K562 (cell line): Measurements from ENCODE around the gene RSRP1.
"Not testable (repeated sequence)": the region's sequence is repeated elsewhere in the genome, so short reads cannot be mapped to it uniquely, and the experiment has no call there.

Experiments used
- ATF3 ChIP-seq, 2 experiments: fragments of 450-650 bp in 1 of 2; sonication (generic) in 1 of 2; formaldehyde crosslinking in 1 of 2; IDR thresholded peaks in 1 of 2; conservative IDR thresholded peaks in 1 of 2; 2 replicates each; pipeline versions ENCODE4 v1.6.1 to v1.8.1; 2016 to 2023; ENCODE audit warnings: mild to moderate bottlenecking in 2 of 2, moderate library complexity in 2 of 2, inconsistent platforms in 1 of 2, missing genetic modification reagents in 1 of 2
- CTCF ChIP-seq, 3 experiments: IDR thresholded peaks in 2 of 3; conservative IDR thresholded peaks in 1 of 3; 2 replicates each; pipeline ENCODE4 v1.5.1; 2011 to 2012; ENCODE audit warnings: low read length in 3 of 3, mild to moderate bottlenecking in 3 of 3, control low read depth in 2 of 3, improper control_type of control experiment in 1 of 3, inconsistent platforms in 1 of 3, low read depth in 1 of 3, mixed read lengths in 1 of 3, moderate library complexity in 1 of 3; ENCODE audit not compliant: insufficient read depth in 2 of 3
- ELF2 ChIP-seq: fragments of 250-450 bp; sonication (Bioruptor Pico); IDR thresholded peaks from 2 replicates; pipeline ENCODE4 v1.5.0; 2021; ENCODE audit warnings: mild to moderate bottlenecking
- EP300 ChIP-seq: IDR thresholded peaks from 2 replicates; pipeline ENCODE4 v1.6.1; 2012; ENCODE audit warnings: low read length, improper control_type of control experiment
- EZH2 ChIP-seq: IDR thresholded peaks from 2 replicates; pipeline ENCODE4 v1.6.1; 2012; ENCODE audit warnings: low read depth, mild to moderate bottlenecking, inconsistent platforms, low read length, borderline replicate concordance
- NFYB ChIP-seq: IDR thresholded peaks from 2 replicates; pipeline ENCODE4 v1.6.1; 2011; ENCODE audit warnings: mild to moderate bottlenecking, moderate library complexity; ENCODE audit not compliant: insufficient read length; ENCODE audit errors: extremely low read depth
- POLR2A ChIP-seq: fragments of 450-650 bp; conservative IDR thresholded peaks from 2 replicates; pipeline ENCODE4 v1.6.1; 2016
- POLR2AphosphoS2 ChIP-seq: IDR thresholded peaks from 2 replicates; pipeline ENCODE4 v1.6.1; 2012; ENCODE audit warnings: low read length, improper control_type of control experiment
- SMARCE1 ChIP-seq: fragments of 450-650 bp; IDR thresholded peaks from 2 replicates; pipeline ENCODE4 v1.7.1; 2016; ENCODE audit warnings: mild to moderate bottlenecking
- TFAP4 ChIP-seq: sonication (generic); formaldehyde crosslinking; IDR thresholded peaks from 2 replicates; pipeline ENCODE4 v1.8.0; 2022; ENCODE audit warnings: missing genetic modification reagents, mild to moderate bottlenecking, moderate library complexity, borderline replicate concordance
- UBTF ChIP-seq, 2 experiments: IDR thresholded peaks; 2 replicates each; pipeline ENCODE4 v1.6.1; 2012; ENCODE audit warnings: improper control_type of control experiment in 2 of 2, low read depth in 2 of 2, low read length in 2 of 2, borderline replicate concordance in 1 of 2
- XRCC5 ChIP-seq: fragments of 200-400 bp; formaldehyde crosslinking; IDR thresholded peaks from 2 replicates; pipeline ENCODE4 v1.6.1; 2017; ENCODE audit warnings: low read depth, mild to moderate bottlenecking, low read length
- ZNF311 ChIP-seq: fragments of 250-450 bp; sonication (Bioruptor Pico); IDR thresholded peaks from 2 replicates; pipeline ENCODE4 v1.4.0; 2020; ENCODE audit warnings: mild to moderate bottlenecking, moderate library complexity
- ZNF583 ChIP-seq: fragments of 250-450 bp; sonication (Bioruptor Pico); IDR thresholded peaks from 2 replicates; pipeline ENCODE4 v1.4.0; 2020

- not testable (repeated sequence) for TF ChIP-seq EP300; EZH2; UBTF (IDR thresholded peaks at IDR 0.05; ENCODE audit: borderline replicate concordance in 1 of 2, low read depth in 2 of 2, low read length in 2 of 2); ZNF311 (CRISPR knock-in tag); NFYB; XRCC5; ATF3 (IDR thresholded peaks at IDR 0.05); ATF3 (CRISPR knock-in tag; conservative IDR thresholded peaks at IDR 0.05); POLR2A; CTCF (IDR thresholded peaks at IDR 0.05 in 2 of 3, conservative IDR thresholded peaks at IDR 0.05 in 1 of 3; ENCODE audit: insufficient read depth in 2 of 3, low read depth in 1 of 3, low read length in 3 of 3); SMARCE1; POLR2AphosphoS2; TFAP4 (CRISPR knock-in tag); ZNF583 (CRISPR knock-in tag); ELF2 (CRISPR knock-in tag)
These were observed 41.4 kb upstream of the RSRP1 start for GRCh38 chr1:25288573-25289101.
